HFF-Myc (cell line): ENCODE data around the gene WSB1.

ENCODE experiments used
- DNase-seq: peaks from one replicate; pipeline ENCODE4 v3.0.0-alpha.2; 2011; ENCODE audit warnings: low read depth; ENCODE audit errors: extremely low read depth
- H3K4me3 ChIP-seq: replicated peaks from 2 replicates; pipeline ENCODE4 v1.5.1; 2011; ENCODE audit warnings: low read depth, mild to moderate bottlenecking, control low read depth, low read length
- TF ChIP-seq, protein P1 (sequence below): IDR thresholded peaks from 2 replicates; pipeline ENCODE4 v1.5.1; 2012; ENCODE audit warnings: mild to moderate bottlenecking, low read depth, low read length, control low read depth; ENCODE audit errors: missing control alignments

WSB1 gene

DNA sequence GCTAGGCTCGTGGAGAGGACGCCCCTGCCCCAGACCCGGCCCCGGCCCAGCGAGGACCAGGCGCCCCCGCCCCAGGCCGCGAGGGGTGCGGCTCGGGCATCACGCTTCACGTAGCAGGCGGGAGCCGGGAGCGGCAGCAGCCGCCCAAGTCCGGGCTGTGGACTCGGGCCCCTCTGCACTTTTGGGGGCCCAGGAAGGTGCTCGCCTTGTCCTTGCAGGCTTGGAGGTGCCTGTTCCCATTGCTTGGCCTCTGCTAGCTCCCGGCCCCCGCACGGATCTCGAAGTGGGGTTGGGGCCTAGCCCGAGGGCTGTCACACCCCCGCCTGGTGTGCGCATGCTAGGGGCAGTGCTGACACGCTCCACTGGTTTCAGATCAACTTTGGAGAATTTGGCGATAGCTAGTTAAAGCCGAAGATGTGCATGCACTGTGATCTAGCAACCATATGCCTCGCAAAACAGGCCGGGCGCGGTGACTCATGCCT, 55.7 kb downstream of the WSB1 start:
- H3K4me3 ChIP-seq: peak overlapping the region; percentile 30; the same call in 1 of the 2 replicates
- no peak for DNase-seq
- TF ChIP-seq, protein P1, sequence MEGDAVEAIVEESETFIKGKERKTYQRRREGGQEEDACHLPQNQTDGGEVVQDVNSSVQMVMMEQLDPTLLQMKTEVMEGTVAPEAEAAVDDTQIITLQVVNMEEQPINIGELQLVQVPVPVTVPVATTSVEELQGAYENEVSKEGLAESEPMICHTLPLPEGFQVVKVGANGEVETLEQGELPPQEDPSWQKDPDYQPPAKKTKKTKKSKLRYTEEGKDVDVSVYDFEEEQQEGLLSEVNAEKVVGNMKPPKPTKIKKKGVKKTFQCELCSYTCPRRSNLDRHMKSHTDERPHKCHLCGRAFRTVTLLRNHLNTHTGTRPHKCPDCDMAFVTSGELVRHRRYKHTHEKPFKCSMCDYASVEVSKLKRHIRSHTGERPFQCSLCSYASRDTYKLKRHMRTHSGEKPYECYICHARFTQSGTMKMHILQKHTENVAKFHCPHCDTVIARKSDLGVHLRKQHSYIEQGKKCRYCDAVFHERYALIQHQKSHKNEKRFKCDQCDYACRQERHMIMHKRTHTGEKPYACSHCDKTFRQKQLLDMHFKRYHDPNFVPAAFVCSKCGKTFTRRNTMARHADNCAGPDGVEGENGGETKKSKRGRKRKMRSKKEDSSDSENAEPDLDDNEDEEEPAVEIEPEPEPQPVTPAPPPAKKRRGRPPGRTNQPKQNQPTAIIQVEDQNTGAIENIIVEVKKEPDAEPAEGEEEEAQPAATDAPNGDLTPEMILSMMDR: no peak

DNA sequence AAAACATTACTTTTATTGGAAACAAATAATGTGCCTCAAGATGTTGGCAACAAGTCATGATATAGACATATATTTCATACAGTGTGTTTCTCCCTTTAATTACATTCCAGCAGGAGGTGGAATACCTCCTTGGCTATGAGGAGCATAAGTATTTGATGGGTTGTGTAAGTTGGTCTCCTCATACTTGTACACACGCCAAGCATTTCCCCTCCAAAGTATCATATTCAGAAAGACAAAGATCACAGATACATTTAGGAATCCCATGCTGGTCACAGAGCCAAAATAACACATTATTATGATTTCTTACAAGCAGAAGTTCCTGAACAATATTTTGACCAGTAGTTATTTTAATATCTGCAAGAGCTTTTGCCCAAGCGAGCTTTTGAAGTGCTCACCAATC, 57.8 kb downstream of the WSB1 start:
- DNase-seq: no peak

DNA sequence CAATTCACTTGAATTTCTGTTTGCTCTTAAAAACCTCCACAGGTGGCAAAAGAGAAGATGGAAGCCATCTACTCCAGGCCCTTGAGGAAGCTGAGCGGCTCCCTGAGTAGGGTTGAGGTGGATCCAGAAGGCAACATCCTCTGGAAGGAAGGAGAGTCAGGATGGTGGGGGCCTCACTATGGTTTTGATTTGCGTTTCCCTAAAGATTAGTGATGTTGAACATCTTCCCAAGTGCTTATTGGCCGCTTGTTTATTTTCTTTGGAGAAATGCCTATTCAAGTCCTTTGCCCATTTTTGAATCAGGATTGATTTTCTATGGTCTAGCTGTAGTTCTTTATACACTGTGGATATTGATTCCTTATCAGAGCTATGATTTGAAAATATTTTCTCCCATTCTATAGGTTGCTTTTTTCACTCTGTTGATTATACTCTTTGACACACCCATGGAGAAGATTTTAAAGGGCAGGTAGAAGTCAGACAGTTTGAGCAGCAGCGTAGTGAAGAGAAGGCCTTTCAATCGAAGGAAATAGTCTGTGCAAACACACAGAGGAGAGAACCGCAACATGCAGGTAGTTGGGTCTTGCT, 58.6 kb downstream of the WSB1 start:
- peak overlapping the region; percentile 68 for H3K4me3 ChIP-seq
- TF ChIP-seq, protein P1: no peak
- no peak for DNase-seq

More for the DNA sequence above, 57.8 kb downstream of the WSB1 start:
- H3K4me3 ChIP-seq: no peak overlapping the region
- TF ChIP-seq, protein P1: no peak

DNA sequence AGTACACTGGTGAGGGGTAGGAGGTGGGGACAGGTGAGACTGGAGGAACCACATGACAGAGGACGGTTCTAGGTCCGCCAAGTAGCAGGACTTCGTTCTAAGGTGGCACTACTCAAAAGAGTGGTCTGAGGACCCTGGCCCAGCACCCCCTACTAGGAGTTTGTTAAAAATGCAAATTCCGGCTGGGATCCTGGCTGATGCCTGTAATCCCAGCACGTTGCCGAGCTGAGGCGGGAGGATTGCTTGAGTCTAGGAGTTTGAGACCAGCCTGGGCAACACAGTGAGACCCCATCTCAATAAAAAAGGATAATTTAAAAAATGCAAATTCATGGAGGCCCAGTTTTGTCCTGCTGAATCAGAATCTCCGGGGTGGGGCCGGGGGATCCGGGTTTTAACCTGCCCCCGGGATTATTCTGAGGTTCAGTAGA, 59.1 kb downstream of the WSB1 start:
- TF ChIP-seq, protein P1: no peak
- no peak for DNase-seq
- peak overlapping the region; percentile 68 for H3K4me3 ChIP-seq

DNA sequence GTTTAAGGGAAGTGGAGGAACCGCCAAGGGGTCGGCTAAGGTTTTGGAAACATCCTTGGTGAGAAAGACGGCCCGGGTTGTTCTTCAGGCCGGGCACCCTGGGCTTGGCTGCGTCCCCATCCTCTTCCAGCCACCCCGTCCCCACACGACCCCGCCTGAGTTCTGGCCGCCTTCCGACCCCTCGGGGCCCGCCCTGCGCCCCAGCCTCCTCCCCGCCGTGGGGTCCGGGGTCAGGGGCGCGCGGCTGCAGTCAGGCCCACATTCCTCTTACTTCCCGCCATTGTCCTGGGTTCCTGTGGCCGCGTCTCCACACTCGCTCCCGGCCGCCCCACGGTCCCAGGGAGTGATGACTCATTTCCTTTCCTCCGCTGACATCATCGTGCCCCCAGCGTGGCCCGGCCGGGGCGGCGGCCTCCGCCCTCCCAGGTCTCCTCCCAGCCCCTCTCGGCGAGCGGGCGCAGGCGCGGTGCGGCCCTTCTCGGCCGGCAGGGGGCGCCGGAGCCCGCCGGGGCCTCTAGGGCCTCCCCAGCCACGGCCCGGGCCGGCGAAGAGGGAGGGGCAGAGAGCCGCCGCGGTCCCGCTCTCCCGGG, 59.6 kb downstream of the WSB1 start:
- TF ChIP-seq, protein P1: peak; percentile 61
- DNase-seq: peak; percentile 82
- H3K4me3 ChIP-seq: peak overlapping the region; percentile 68

DNA sequence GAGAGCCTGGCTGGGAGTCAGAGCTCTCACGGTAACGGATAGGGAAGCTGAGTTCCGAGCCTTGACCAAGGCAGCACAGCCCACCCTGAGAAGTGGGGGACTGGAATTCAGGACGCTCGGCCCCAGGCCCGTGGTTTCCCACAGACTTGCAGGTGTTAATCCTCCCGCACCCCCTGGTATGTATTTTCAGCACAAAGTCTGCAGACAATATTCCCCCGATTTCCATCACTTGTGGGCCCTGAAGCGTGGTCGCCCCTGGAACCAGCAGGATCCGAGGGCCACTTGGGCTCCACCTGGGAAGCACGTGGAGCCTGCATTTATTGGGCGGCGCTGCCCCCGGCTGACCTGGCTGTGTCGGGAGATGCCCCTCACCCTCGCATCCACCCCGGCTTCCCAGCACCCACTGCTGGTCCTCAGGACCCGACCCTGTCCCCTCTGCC, 60.2 kb downstream of the WSB1 start:
- no peak for DNase-seq
- TF ChIP-seq, protein P1: no peak
- peak overlapping the region; percentile 68 for H3K4me3 ChIP-seq
